Upper lobe of left lung (tissue), 4 donors: ENCODE measurements around the gene SIGLEC9.

Experiments
- CTCF ChIP-seq, 6 experiments: fragments of 450-650 bp in 4 of 6; fragments of 200-600 bp in 2 of 6; sonication (generic) in 2 of 6; IDR thresholded peaks; one replicate each; pipeline ENCODE4 v1.5.1; 2016 to 2019; ENCODE audit warnings: antibody characterized with exemption in 6 of 6
- POLR2A ChIP-seq, 4 donors: fragments of 450-650 bp; IDR thresholded peaks; one replicate each; pipeline ENCODE4 v1.5.1; 2016 to 2017; ENCODE audit warnings: antibody characterized with exemption in 4 of 4, mild to moderate bottlenecking in 2 of 4
- POLR2AphosphoS5 ChIP-seq, 2 donors: sonication (generic); formaldehyde crosslinking; IDR thresholded peaks; one replicate each; pipeline ENCODE4 v1.5.1; 2017; ENCODE audit warnings: antibody characterized with exemption in 2 of 2

GRCh38 chr19:51101171-51101865 lies 23.4 kb upstream of the SIGLEC9 start:
- no peak for TF ChIP-seq POLR2AphosphoS5 (IDR thresholded peaks at IDR 0.05)
- TF ChIP-seq CTCF (IDR thresholded peaks at IDR 0.05): no peak
- no peak for TF ChIP-seq POLR2A (IDR thresholded peaks at IDR 0.05)
